Measurements from ENCODE around the gene RRP15.

DNA sequence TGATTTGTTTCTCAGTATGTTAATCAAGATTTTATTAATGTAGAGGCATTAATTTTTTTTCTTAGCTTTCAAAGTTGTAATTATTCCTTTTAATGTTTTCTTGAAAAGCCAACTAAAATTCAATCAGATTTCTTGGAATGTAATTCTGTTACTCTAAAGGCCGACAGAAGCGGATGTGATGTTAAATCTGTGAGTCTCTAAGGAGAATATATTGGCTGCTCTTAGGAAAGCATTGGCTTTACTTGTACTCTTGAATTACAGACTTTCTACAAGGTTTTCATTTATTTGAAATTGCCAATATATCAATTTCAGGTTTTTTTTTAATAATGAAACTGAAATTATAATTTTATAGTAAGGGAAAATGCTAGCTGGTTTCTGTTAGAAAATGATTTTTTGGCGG is 29.2 kb downstream of the RRP15 start:
- TF ChIP-seq POLR2A (IDR thresholded peaks at IDR 0.05; ENCODE audit: low read depth, low read length) (no peak), POLR2AphosphoS5 (IDR thresholded peaks at IDR 0.05; ENCODE audit: low read depth, low read length) (no peak), TAF1 (IDR thresholded peaks at IDR 0.05; ENCODE audit: borderline replicate concordance, low read depth, low read length) (no peak)
